Renal cortex interstitium (tissue), 11 donors: Measurements from ENCODE around the gene GALNT14. TPM values are rescaled to one million over a fixed set of nuclear protein-coding genes. Genes with fewer than 3 reads are reported as not detected.

Experiments used
- DNase-seq, 11 donors: peaks; one replicate each; pipeline ENCODE4 v3.0.0-alpha.2; 2013; ENCODE audit warnings: low read depth in 9 of 11, low spot score in 4 of 11; ENCODE audit errors: extremely low read depth in 1 of 11
- polyA plus RNA-seq, 3 donors: library from polyadenylated mRNA; unstranded; fragments of 120-200 nt; gene quantifications; one replicate each; pipeline ENCODE4 v1.2.1, GENCODE V29; 2013; ENCODE audit not compliant: insufficient read length in 3 of 3

GALNT14 gene
- polyA plus RNA-seq, 3 donors: 33.2 to 41.7 (median 40.9) TPM

DNA sequence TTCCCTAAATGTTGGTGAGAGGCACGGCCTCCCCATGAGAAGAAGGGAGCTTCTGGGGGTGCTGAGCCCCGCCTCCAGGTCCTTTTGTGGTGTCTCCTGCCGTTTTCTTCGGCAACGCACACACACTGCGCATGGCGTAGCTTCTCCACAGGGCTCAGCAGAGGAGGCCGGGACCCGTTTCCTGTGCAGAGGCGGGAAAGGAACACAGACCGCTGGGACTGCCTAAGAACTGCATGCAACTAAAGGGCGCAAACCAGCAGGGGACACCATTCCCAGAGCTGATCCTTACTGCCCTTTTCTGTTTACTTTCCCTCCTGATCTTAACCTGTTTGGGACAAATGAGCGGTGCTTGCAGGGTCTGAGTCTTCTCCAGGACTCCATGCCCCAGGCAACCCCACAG lies 240.7 kb downstream of the GALNT14 start:
- DNase-seq: no peak

DNA sequence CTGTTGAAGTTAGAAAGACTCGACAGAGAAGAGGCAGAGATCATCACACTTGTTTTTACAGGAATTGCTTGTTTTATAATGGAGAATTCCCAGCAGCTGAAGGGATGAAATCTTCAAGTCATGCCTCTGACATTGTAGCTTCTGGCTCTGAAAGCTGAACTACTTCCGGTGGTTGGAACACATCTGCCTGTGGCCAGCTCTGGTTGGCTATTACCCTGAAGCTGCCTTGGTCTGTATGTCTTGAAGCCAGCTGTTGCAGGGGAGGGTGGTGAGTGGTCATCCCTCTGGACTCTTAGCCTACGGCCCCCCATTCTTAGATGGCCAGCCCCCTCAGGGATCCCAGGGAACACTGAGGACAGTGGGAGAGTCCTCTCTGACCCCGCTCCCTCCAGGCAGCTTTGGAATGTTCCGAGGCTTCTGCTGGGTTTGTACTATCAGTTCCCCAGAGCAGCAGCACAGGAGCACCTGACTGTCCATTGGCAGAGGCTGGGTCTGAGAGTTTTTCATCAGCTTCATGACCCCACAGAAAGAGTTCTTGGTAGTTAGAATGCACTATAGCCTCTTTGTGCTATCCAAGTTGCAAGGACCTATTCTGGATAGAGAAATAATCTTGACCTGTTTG lies 243.6 kb downstream of the GALNT14 start:
- no peak for DNase-seq

DNA sequence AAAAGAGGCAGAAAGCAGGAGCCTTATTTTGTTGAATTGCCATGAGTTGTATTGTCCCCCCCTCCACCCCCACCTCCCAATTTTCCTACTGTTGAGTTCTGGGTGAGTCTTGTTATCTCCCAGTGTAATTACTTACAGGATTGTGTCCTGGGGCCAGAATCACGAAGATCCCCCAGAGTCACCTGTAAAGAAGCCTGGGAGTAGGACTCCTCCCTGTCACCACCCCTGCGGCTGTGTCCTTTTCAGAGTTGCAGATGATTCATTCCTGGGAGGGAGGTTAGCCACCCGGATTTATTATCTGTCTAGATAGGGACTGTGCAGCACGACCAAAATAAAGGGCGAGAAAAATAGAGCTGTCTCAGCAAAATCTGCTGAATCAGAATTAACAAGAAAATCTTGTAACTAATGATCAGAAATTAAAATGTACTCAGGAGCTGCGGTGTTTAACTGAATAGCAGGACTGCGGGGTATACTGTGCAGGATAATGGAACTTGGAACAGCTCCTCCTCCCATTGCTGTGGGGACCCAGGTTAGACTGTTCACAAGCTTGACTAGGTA lies 249.3 kb downstream of the GALNT14 start:
- no peak for DNase-seq

DNA sequence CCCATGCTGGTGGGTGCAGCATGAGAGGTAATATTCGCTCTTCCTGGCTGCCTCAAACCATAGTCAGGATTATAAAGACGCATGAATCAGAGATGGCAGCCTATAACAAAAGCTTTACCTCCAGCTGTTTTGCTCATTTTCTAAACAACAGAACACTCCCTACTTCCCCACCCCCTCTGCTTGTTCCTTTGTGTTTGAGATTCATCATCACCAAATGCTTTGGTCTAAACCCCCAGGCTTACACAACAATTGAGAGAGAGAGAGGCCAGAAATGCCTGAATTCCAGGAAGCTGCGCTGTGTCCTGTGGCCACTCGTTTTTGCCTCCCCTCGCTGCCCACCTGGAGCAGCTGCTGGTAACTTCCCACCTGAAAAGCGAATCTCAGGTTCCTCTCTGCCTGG lies 252.2 kb downstream of the GALNT14 start:
- DNase-seq: peak in 1 of 11 donors; percentile 11

DNA sequence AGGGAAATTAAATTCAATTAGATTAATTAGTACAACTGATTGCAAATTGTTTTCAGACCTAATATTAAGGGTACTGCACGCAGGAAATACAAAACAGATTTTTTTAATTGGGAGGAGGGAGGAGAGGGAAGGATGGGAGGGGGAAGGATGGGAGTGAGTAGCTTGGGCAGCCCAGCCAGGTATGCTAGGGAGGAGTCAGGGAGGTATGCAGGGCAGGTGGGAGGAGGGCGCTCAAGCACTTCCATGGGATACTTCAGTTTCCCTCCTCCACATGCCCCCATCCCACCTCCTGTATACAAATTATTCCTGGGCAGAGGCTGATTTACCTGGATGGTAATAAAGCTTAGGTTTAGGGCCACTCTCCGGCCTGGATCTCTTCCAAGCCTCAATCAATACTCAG lies 254.4 kb downstream of the GALNT14 start:
- DNase-seq: peak in 1 of 11 donors; percentile 6

DNA sequence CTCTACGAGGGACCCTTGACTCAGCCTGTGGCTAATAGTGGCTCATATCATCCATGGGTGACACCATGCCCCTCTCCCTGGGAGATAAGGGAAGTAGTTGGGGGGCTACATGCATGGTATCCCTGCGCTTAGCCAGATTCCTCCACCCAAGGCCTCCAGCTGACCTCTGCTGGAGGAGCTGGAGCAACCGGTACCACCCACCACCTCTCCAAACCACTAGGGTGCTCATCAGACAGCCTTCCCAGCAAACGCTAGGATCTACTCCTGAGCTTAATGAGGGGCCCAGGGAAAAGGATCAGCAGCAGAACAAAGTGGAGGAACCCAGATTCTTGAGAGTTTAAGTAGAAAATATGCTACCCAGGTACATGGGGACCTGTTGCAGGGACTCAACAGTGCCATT lies 255.1 kb downstream of the GALNT14 start:
- DNase-seq: no peak

DNA sequence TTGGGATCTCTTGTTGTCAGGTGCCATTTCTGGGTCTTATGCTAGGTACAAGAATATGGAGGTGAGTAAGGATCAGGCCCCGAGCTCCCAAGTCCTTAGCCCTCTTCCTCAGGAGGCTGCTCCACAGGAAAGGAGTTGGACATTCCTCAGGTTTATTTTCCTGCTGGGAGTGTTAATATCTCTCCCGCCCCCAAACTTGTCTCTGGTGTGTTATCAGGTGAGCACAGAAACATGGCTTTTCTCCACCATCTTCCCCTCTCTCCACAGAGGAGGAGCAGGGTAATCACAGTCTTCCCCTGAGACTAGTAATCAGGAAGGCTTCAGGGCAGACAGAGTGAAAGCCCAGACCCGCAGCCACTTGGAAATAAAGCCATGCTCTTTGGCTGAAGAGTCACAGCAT lies 257.7 kb downstream of the GALNT14 start:
- DNase-seq: no peak

DNA sequence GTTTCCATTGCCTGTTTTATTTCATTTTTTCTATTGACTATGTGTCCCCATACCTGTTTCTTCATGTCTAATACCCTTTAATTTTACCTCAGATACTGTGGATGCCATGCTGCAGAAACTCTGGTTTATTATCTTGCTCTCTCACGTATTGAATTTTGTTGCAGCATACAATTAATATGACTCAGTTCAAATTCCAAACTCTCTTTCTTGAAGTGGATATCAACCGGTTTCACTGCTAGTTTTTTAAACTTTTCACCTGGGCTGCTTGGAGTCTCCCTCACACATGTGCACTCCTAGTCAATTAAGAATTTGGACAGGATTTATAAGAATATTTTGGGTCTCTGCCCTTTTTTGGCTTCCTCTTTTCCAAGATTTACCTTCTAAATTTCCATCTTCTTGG lies 260.4 kb downstream of the GALNT14 start:
- no peak for DNase-seq

DNA sequence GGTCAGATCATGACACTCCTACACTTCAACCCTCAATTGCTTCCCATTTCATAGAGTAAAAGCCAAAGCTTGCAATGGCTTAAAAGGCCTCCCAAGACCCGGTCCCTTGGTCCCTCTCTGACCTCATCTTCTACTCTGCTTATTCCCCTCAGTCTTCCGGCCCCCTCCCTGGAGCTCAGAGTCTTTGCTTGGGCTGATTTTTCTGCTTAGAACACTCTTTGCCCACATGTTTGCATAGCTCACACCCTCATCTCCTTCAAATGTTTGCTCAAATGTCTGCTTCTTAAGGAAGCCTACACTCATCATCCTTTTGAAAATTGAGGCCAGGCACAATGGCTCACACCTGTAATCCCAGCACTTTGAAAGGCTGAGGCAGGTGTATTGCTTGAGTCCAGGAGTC lies 265.4 kb downstream of the GALNT14 start:
- no peak for DNase-seq

DNA sequence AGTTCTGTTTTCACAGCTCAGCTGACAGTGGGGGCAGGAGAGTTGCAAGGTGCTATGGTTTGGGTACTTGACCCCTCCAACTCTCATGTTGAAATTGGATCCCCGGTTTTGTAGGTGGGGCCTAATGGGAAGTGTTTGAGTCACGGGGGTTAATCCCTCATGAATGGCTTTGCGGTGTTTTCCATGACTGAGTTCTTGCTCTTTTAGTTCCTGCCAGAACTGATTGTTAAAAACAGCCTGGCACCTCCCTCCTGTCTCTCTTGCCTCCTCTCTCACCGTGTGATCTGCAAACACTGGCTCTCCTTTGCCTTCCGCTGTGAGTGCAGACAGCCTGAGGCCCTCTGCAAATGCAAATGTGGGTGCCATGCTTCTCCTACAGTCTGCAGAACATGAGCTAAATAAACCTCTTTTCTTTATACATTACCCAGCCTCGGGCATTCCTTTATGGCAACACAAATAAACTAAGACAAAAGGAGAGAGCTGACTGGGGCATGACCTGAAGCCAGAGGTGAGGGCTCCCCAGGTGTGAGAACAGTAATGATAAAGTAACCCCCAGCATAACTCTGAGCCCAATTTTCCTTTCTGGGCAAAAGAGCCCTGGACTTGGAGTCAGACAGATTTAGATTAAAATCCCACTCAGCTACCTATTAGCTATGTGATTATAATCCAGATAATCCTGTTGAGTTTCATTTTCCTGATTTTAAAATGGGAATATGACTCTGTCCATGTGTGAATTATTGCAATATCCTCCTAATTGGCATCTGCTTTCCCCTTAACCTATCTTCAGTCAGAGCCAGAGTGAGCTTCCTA lies 266.1 kb downstream of the GALNT14 start:
- DNase-seq: peak in 7 of 11 donors; percentile 4 to 28 (median 16)

DNA sequence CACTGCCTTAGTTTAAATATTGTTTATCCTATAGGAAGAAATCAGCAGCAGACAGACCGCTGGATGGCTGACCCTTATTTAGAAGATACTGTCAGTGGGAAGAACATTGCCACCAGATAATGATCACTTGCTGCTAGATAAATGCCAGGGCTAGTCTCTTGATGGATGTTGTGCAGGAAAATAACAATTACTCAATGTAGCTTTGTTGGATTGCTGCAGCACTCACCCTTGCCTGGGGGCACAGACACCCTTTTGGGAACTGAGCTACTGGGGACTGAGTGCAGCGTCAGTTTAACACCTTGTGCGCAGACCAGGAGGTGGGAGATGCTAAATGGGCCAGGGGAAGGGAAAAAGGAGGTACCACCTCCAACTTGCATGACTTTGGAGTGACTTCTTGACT lies 266.8 kb downstream of the GALNT14 start:
- DNase-seq: no peak

DNA sequence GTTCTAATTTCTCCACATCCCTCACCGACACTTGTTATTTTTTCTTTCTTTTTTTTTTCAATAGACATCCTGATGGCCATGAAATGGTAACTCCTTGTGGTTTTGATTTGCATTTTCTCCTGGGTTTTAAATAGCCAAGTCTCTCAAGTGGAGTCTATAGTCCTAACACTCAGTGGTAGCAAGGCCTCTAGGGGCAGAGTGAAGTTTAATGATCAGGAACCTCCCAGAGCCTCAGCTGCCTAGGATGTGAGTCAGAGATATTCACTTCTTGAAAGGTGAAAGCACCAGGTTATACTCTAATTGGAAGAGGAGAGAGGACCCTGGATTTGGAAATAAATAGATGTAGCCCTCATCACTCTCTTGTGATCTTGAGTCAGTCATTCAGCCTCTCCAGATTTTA lies 268.3 kb downstream of the GALNT14 start:
- DNase-seq: no peak

DNA sequence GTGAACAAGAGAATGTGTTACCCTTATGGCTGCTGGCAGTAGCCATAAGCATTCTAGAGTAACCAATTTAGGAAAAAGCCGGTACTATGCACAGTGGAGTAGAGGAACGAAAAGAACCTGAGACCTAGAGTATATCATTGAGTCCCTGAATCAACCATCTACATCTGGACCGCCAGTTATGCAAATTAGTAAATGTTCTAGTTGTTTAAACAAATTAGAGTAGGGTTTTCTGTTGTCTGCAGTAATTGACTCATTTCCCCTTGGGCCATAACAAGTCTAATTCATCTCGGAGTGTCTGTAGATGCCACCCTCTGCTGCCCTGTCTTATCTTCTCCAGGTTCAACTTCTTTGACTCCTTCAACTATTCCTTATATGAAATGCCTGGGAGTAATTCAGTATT lies 270.9 kb downstream of the GALNT14 start:
- no peak for DNase-seq

DNA sequence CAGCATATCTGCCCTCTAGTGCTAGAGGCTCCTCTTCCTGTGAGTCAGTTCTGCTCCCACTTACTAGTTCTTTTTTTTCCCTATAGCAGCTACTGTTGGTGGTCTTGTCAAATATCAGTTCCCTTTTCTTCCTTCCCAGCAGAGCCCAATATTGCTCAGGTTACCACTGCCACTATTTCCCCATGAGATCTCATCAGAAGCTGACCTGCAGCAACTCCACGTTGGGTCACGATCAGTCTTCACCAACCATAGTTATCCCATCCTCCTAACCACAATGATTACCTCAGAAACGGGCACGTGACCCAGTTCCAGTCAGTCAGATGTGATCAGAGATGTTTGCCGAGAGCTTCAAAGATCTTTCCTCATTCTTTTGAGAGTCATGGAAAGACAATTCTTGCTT lies 271.3 kb downstream of the GALNT14 start:
- no peak for DNase-seq

DNA sequence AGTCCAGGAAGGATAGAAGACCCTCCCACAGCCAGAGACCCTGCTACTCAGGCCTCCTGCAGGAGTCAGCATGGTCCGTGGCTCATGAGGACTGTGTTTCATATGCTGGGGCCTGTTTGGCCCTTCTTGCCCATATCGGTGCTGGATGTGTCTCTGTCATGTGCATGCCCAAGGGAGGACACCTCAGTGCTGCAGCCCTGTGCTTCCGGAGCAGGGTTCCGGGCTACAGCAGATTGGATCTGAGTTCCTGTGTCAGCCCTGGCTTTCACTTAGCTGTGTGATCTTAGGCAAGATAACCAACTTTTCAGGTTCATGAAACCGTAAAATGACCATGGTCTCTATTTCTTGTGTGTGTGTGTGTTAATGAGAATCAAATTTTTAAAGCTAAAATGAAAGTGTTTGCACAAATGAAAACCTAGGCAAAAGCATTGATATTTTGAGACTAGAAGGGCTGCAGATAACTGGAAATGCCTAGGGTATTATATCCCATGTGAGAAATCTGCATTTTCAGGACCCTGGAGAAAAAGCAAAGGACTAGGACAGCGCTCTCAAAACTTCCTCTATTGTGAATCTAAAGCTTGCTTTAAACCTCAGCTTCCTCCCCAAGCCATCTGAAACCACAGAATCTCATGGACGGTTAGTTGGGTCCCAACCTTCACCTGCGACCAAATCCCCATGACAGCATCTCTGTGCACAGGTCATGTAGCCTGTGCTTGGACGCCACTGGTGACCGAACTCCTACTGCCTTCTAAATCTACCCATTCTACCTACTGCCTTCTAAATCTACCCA lies 272.2 kb downstream of the GALNT14 start:
- no peak for DNase-seq

DNA sequence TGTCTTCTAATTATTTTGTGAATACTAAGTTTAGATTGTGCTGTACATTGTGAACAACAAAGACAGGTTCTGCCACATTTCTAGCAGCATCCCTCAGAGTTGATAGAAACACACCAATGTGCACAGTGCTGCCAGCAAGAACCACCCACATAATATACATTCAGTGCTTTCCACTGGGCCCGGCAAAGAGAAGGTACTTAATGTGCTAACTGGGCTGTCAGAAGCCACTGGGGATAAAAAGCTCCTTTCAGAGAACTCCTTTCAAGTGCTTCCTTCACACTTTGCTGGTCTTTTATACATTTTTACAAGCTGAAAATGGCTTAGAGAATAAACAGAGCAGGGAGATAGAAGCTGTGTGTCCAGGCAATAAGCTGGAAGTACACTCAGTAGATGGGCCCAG lies 273.0 kb downstream of the GALNT14 start:
- DNase-seq: no peak

DNA sequence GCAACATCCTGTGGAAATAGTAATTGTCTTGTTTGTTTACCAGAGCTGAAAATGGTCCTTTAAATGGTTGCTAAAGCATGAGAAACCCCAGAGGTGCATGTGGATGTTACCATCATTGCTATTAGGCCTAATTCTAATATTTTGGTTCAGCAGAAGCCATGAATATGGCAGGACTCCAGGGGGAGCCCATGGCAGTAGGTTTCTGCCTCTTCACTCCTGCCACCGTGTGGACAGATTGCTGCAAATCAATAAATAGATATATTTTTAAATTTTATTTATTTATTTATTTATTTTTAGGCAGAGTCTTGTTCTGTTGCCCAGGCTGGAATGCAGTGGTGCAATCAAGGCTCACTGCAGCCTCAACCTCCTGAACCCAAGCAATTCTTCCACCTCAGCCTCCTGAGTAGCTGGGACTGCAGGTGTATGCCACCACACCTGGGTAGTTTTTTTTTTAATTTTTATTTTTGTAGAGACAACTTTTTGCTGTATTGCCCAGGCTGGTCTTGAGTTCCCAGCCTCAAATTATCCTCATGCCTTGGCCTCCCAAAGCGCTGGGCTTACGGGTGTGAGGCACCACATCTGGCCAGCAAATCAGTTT lies 276.1 kb downstream of the GALNT14 start:
- peak in 10 of 11 donors; percentile 43 to 64 (median 46) for DNase-seq

DNA sequence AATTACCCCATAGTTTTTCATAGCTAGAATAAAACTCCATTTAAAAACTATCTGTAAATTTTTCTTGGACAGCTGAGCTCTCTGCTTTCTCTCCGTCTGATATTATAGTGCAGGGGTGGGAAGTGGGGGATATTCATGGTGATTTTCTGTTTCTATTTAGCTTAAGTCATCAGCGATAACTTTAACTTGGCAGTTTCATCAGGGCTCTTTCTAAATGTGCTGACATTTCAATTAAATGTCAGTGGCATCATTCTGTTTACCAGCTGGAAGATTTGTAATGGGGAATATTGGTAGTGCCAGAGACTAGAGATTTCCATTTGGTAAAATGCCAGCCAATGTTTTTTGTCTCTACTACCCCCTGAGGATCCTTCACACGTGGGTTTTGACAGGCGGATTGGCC lies 277.5 kb downstream of the GALNT14 start:
- no peak for DNase-seq
